Central memory CD8-positive, alpha-beta T cell (primary cell): ENCODE results near the gene CREG2.
A peak's percentile ranks its signal among the peaks of the same experiment; 100 is the strongest.

ENCODE experiments used
- ATAC-seq: fragments of 150-1000 bp; cut with Tn5 transposase; replicated peaks from 2 replicates; pipeline ENCODE4 v1.10.0; 2022; ENCODE audit warnings: mild to moderate bottlenecking, moderate FRiP score, moderate number of reproducible peaks; ENCODE audit not compliant: poor library complexity, severe bottlenecking; ENCODE audit errors: extremely low read depth
- DNase-seq, 2 donors: peaks; one replicate each; pipeline ENCODE4 v3.0.0; 2021; ENCODE audit warnings: low spot score in 2 of 2
- H3K27ac Mint-ChIP-seq: one replicate; pipeline ENCODE4 v1.8.0; 2022; ENCODE audit warnings: low read depth, mild to moderate bottlenecking, moderate library complexity, mixed read lengths
- H3K27me3 Mint-ChIP-seq: one replicate; pipeline ENCODE4 v1.8.0; 2022; ENCODE audit warnings: mixed read lengths
- H3K36me3 Mint-ChIP-seq: one replicate; pipeline ENCODE4 v1.8.0; 2022; ENCODE audit warnings: mild to moderate bottlenecking, moderate library complexity, mixed read lengths; ENCODE audit not compliant: insufficient read depth
- H3K4me1 Mint-ChIP-seq: one replicate; pipeline ENCODE4 v1.8.0; 2022; ENCODE audit warnings: mixed read lengths
- H3K4me3 Mint-ChIP-seq: one replicate; pipeline ENCODE4 v1.8.0; 2022; ENCODE audit warnings: mild to moderate bottlenecking, moderate library complexity, mixed read lengths
- H3K9me3 Mint-ChIP-seq: one replicate; pipeline ENCODE4 v1.8.0; 2022; ENCODE audit warnings: mixed read lengths

Gene CREG2

DNA sequence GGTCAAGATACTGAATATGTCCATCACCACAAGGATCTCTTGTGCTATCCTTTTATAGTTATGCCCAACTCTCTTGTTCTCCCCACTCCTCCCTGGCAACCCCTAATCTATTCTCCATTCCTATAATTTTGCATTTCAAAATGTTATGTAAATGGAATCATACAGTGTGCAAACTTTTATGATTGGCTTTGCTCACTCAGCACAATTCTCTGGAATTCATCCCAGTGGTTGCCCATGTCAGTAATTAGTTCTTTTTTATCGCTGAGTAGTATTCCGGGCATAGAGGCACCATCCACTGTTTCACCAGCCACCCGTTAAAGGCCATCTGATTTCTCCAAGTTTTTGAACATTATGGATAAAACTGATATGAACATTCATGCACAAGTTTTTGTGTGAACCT is 40.4 kb downstream of the CREG2 start:
- H3K9me3 Mint-ChIP-seq: no peaks in the 10 kb centered on the region
- H3K27me3 Mint-ChIP-seq: no peaks in the 10 kb centered on the region
- no peak for DNase-seq
- H3K4me3 Mint-ChIP-seq: no peak overlapping the region
- no peak for ATAC-seq
- no peak overlapping the region for H3K27ac Mint-ChIP-seq
- peaks cover 19% of the 10 kb centered on the region for H3K4me1 Mint-ChIP-seq
- H3K36me3 Mint-ChIP-seq: no peaks in the 10 kb centered on the region

DNA sequence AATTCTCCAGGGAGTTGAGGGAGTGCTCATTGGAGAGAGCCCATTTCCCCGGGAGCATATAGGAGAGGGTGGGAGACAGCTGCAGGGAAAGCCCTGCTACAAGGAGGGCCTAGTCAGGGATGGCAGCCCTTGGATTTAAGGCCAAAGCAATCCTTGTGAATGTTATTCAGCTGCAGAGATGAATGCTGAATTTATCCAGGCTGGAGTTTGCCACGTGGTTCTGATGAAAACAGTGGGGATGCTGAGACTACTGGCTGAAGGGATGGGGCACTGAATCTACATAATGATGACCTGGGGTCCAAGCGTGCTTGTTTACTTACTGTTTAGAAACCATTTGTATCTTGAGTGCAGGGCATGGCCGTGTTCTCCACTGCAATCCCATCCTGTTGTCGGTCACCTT is 43.2 kb downstream of the CREG2 start:
- Mint-ChIP-seq H3K36me3 (no peaks in the 10 kb centered on the region), H3K4me3 (no peak overlapping the region), H3K9me3 (no peaks in the 10 kb centered on the region), H3K27me3 (no peaks in the 10 kb centered on the region), H3K27ac (no peak overlapping the region), H3K4me1 (peaks cover 26% of the 10 kb centered on the region)
- DNase-seq (no peak), ATAC-seq (no peak)

DNA sequence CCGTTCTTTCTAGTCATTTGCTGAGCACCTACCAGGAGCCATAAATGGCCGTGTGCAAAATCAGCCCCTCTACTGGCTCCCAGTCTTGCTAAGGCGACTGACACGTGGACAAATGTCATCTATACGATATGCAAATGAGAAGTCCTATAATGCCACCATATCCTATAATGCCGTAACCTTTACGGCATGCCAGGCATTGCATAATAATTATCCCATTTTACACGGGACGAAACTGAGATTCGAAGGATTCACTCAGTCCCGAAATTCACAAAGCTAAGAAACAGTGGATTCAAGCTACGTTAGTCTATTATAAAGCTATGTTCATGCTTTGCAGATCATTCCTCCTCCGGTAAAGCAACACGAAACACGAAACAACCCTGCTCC is 44.7 kb downstream of the CREG2 start:
- Mint-ChIP-seq H3K4me3 (no peak overlapping the region), H3K27me3 (no peaks in the 10 kb centered on the region), H3K4me1 (peaks cover 26% of the 10 kb centered on the region), H3K27ac (no peak overlapping the region), H3K9me3 (no peaks in the 10 kb centered on the region), H3K36me3 (no peaks in the 10 kb centered on the region)
- no peak for DNase-seq
- ATAC-seq: no peak

- DNase-seq: peak; percentile 43 to 68
- Mint-ChIP-seq H3K4me1 (peaks cover 26% of the 10 kb centered on the region), H3K27me3 (no peaks in the 10 kb centered on the region), H3K4me3 (no peak overlapping the region), H3K9me3 (no peaks in the 10 kb centered on the region), H3K27ac (no peak overlapping the region), H3K36me3 (peaks cover under 1% of the 10 kb centered on the region)
- no peak for ATAC-seq
These were observed 45.2 kb downstream of the CREG2 start for GRCh38 chr2:101341901-101342624.

GRCh38 chr2:101341421-101341820 is 45.9 kb downstream of the CREG2 start:
- peaks cover 26% of the 10 kb centered on the region for H3K4me1 Mint-ChIP-seq
- DNase-seq (no peak), ATAC-seq (no peak)
- H3K27me3 Mint-ChIP-seq: no peaks in the 10 kb centered on the region
- H3K36me3 Mint-ChIP-seq: peaks cover 2% of the 10 kb centered on the region
- no peak overlapping the region for H3K27ac Mint-ChIP-seq
- peak overlapping the region; percentile 24 for H3K4me3 Mint-ChIP-seq
- no peaks in the 10 kb centered on the region for H3K9me3 Mint-ChIP-seq

DNA sequence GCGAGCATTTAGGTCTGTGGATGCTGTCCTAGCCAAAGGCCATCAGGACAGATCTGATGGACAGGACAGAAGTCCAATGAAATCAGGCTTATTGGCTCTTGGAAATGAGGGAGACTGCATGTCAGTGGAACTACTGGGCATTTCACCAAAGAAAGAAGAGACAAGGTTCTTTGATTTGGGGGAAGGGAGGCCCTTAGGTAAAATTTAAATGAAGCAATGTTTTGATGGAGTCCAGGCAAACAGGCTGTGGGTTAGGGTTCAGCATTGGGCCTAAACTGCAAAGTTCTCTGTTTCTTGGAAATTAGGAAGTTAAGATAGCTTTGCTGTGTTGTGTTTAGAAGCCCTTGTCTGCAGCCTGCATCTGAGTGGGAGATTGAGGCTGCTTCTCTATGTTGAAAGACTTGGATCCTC is 47.2 kb downstream of the CREG2 start:
- peaks cover 2% of the 10 kb centered on the region for H3K36me3 Mint-ChIP-seq
- no peak for DNase-seq
- no peak overlapping the region for H3K27ac Mint-ChIP-seq
- H3K4me3 Mint-ChIP-seq: no peak overlapping the region
- H3K9me3 Mint-ChIP-seq: no peaks in the 10 kb centered on the region
- H3K4me1 Mint-ChIP-seq: peaks cover 26% of the 10 kb centered on the region
- no peaks in the 10 kb centered on the region for H3K27me3 Mint-ChIP-seq
- ATAC-seq: no peak

DNA sequence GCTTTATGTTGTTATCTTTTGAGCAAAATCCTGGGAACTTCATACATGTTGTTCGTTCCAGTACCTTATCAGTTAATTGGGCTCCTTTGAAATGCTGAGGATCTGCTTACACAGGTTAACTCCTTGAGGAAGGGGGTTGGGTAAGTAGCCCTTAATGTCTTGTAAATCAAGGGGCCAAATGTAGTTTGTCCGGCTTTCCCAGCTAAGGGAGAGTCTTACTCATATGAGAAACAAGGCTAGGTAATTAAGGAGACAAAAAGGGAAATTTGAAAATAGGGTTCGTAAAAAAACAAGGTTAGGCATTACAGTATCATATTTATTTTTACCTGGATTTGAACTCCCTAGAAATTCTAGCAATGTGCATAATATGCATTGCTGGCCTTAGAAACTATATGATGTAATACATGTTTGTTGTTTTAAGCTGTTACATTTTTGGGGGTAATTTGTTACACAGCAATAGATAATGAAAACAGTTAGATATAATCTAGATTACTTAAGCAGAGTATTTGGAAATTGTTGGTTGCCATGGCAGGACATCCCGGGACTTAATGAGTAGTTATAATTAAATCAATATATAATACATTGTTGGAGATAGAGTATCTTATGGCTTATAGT is 47.9 kb downstream of the CREG2 start:
- DNase-seq: no peak
- H3K27ac Mint-ChIP-seq: no peak overlapping the region
- H3K4me1 Mint-ChIP-seq: peaks cover 26% of the 10 kb centered on the region
- ATAC-seq: no peak
- no peaks in the 10 kb centered on the region for H3K27me3 Mint-ChIP-seq
- no peak overlapping the region for H3K4me3 Mint-ChIP-seq
- H3K36me3 Mint-ChIP-seq: peaks cover 2% of the 10 kb centered on the region
- no peaks in the 10 kb centered on the region for H3K9me3 Mint-ChIP-seq

- H3K4me1 Mint-ChIP-seq: peaks cover 23% of the 10 kb centered on the region
- DNase-seq (no peak), ATAC-seq (no peak)
- no peak overlapping the region for H3K4me3 Mint-ChIP-seq
- no peaks in the 10 kb centered on the region for H3K9me3 Mint-ChIP-seq
- no peak overlapping the region for H3K27ac Mint-ChIP-seq
- peaks cover 2% of the 10 kb centered on the region for H3K36me3 Mint-ChIP-seq
- no peaks in the 10 kb centered on the region for H3K27me3 Mint-ChIP-seq
These were observed 49.4 kb downstream of the CREG2 start for GRCh38 chr2:101337877-101338276.

DNA sequence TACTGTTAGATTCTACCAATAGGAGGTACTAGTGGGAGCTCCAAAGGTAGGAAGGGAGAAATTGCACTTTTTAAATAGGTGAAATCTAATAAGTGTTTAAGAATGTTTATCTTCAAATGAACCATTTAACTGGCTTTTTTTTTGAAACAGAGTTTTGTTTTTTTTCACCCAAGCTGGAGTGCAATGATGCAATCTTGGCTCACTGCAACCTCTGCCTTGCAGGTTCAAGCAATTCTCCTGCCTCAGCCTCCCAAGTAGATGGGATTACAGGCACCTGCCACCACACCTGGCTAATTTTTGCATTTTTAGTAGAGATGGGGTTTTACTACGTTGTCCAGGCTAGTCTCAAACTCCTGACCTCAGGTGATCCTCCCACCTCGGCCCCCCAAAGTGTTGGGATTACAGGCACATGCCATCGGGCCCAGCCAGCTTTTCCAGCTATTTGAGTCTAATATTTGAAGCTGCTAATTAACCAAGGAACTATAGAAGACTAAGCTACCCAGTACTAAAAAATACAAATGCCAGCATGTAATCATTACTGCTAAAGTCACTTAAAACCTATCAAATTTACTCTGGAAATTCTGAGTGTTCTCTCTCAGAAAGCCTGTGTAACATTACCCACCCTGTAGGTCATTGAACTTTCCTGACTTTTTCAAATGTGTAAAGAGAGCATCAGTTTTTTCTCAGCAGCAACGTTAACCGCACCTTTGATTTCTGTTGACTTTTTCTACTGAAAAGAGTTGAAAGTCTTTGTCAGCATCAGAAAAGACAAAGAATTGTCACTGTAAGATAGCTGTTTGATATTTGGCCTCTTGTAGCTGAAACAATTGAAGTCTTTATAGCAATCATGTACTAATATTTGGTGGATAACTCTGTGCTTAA is 54.2 kb downstream of the CREG2 start:
- no peak overlapping the region for H3K4me3 Mint-ChIP-seq
- H3K27ac Mint-ChIP-seq: no peak overlapping the region
- H3K36me3 Mint-ChIP-seq: peaks cover 4% of the 10 kb centered on the region
- no peaks in the 10 kb centered on the region for H3K4me1 Mint-ChIP-seq
- ATAC-seq: no peak
- no peak for DNase-seq
- H3K27me3 Mint-ChIP-seq: no peaks in the 10 kb centered on the region
- no peaks in the 10 kb centered on the region for H3K9me3 Mint-ChIP-seq

DNA sequence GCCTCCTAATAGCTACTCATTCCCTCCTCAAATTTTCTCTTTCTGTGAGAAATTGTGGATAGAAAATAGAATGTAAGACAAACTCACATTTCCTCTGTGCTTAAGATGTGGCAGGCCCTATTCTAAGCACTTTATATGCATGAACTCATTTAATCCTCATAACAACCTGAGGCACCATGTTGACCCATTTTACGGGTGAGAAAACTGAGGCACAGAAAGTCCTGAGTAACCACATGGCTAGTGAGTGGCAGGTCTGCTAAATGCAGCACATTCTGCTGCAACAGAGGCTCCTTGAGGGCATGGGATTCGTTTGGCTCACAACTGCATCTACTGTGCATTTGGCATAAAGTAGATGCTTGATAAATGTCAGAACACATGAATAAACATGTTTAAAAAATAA is 56.1 kb downstream of the CREG2 start:
- no peak for DNase-seq
- peaks cover 2% of the 10 kb centered on the region for H3K36me3 Mint-ChIP-seq
- no peaks in the 10 kb centered on the region for H3K9me3 Mint-ChIP-seq
- H3K27me3 Mint-ChIP-seq: no peaks in the 10 kb centered on the region
- H3K4me1 Mint-ChIP-seq: no peaks in the 10 kb centered on the region
- H3K27ac Mint-ChIP-seq: no peak overlapping the region
- no peak for ATAC-seq
- H3K4me3 Mint-ChIP-seq: peak overlapping the region; percentile 14

DNA sequence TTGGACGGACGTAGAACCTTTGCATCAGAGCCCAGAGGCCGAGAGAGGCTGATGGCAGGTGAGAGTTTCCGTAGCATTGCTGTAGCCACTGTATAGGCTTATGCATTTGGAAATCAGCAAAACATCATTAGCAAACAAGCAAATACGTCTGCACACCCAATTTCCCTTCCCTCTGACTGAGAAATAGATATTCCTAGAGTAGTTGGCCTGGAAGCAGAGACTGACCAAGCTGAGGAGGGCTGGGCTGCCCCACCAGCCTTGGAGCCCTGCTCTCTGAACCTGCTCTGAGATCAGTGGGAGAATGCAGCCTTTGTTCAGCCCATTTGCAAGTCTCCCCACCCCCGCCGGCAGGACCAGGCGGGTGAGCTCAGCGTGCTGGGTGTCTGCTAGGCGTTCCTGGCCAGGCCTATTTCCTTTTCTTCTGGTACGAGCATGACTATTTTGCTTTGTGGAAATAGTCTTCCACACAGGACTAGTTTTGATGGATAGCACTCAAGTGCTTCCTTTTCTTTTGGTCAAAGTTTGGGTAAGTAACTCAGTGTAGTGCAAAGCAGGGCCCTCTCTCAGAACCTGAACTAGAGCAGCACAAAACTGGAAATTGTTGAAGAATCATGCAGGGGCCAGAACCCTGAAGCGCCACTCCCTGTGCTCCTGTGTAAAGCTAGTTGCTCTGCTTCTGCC is 56.9 kb downstream of the CREG2 start:
- peak overlapping the region; percentile 14 for H3K4me3 Mint-ChIP-seq
- no peaks in the 10 kb centered on the region for H3K9me3 Mint-ChIP-seq
- no peaks in the 10 kb centered on the region for H3K4me1 Mint-ChIP-seq
- no peak for ATAC-seq
- H3K27ac Mint-ChIP-seq: no peak overlapping the region
- peaks cover 2% of the 10 kb centered on the region for H3K36me3 Mint-ChIP-seq
- DNase-seq: no peak
- H3K27me3 Mint-ChIP-seq: no peaks in the 10 kb centered on the region

- ATAC-seq: peak; percentile 66
- H3K36me3 Mint-ChIP-seq: peaks cover 2% of the 10 kb centered on the region
These were observed 58.3 kb downstream of the CREG2 start for GRCh38 chr2:101329026-101329425.

More at GRCh38 chr2:101329026-101329425, 58.3 kb downstream of the CREG2 start:
- no peak for DNase-seq
- no peak overlapping the region for H3K27ac Mint-ChIP-seq
- no peak overlapping the region for H3K4me3 Mint-ChIP-seq
- H3K27me3 Mint-ChIP-seq: no peaks in the 10 kb centered on the region
- no peaks in the 10 kb centered on the region for H3K4me1 Mint-ChIP-seq
- H3K9me3 Mint-ChIP-seq: no peaks in the 10 kb centered on the region
